SK-N-SH (cell line): ENCODE data around the gene SERPINH1. TPM values are rescaled to one million over a fixed set of nuclear protein-coding genes. Genes with fewer than 3 reads are reported as not detected.

ENCODE experiments used
- CTCF ChIA-PET: fragments of 300-600, 350-600 bp; formaldehyde crosslinking; extraction: SDS; loops from one replicate; lab custom pipeline; 2021; lab: Yijun Ruan, JAX
- POLR2A ChIA-PET: fragments of 350-600 bp; sonication (Branson Sonifier 250); formaldehyde crosslinking; extraction: SDS; loops from one replicate; lab custom pipeline; 2020; ENCODE audit warnings: antibody characterized with exemption, inconsistent platforms; lab: Yijun Ruan, JAX
- DNase-seq: peaks from one replicate; pipeline ENCODE4 v3.0.0; 2012
- H2AFZ ChIP-seq: fragments of 200-600 bp; sonication (generic); 2 replicates; pipeline ENCODE4 v1.8.1; 2016; ENCODE audit warnings: antibody characterized with exemption, mild to moderate bottlenecking, low read depth
- H3F3A ChIP-seq: fragments of 200-600 bp; sonication (generic); replicated peaks from 2 replicates; pipeline ENCODE3; 2016; ENCODE audit warnings: antibody characterized with exemption, mild to moderate bottlenecking; ENCODE audit not compliant: insufficient read depth
- H3K27ac ChIP-seq, 2 experiments: fragments of 200-500 bp in 1 of 2; fragments of 200-600 bp in 1 of 2; sonication (Bioruptor generic) in 1 of 2; sonication (generic), shearing (Covaris generic) in 1 of 2; 2 replicates each; pipeline versions ENCODE4 v1.5.1 to v1.6.1; 2014 to 2016; ENCODE audit warnings: low read depth in 2 of 2, inconsistent platforms in 1 of 2, low read length in 1 of 2, mild to moderate bottlenecking in 1 of 2, mixed read lengths in 1 of 2
- H3K27me3 ChIP-seq: fragments of 200-600 bp; sonication (generic), shearing (Covaris generic); 2 replicates; pipeline ENCODE4 v1.6.1; 2016; ENCODE audit warnings: mixed run types; ENCODE audit not compliant: insufficient read depth
- H3K36me3 ChIP-seq, 2 experiments: fragments of 200-500 bp in 1 of 2; fragments of 200-600 bp in 1 of 2; sonication (Bioruptor generic) in 1 of 2; sonication (generic) in 1 of 2; replicated peaks in 1 of 2; 2 replicates each; pipeline versions ENCODE3 to v1.5.1; 2014 to 2016; ENCODE audit warnings: low read length in 1 of 2, mild to moderate bottlenecking in 1 of 2; ENCODE audit not compliant: insufficient read depth in 2 of 2, control insufficient read depth in 1 of 2
- H3K4me1 ChIP-seq, 2 experiments: fragments of 200-500 bp in 1 of 2; fragments of 200-600 bp in 1 of 2; sonication (Bioruptor generic) in 1 of 2; sonication (generic), shearing (Covaris generic) in 1 of 2; 2 replicates each; pipeline versions ENCODE4 v1.5.1 to v1.6.1; 2014 to 2016; ENCODE audit warnings: low read depth in 1 of 2, low read length in 1 of 2, mixed run types in 1 of 2; ENCODE audit not compliant: insufficient read depth in 2 of 2, control insufficient read depth in 1 of 2
- H3K4me2 ChIP-seq: fragments of 200-600 bp; sonication (generic), shearing (Covaris generic); 2 replicates; pipeline ENCODE4 v1.6.1; 2017; ENCODE audit warnings: mixed run types
- H3K4me3 ChIP-seq, 2 experiments: fragments of 200-500 bp in 1 of 2; fragments of 200-600 bp in 1 of 2; sonication (Bioruptor generic) in 1 of 2; sonication (generic), shearing (Covaris generic) in 1 of 2; 2 replicates each; pipeline versions ENCODE4 v1.5.1 to v1.8.1; 2014 to 2016; ENCODE audit warnings: low read depth in 2 of 2, inconsistent platforms in 1 of 2, low read length in 1 of 2, mild to moderate bottlenecking in 1 of 2, mixed read lengths in 1 of 2, moderate library complexity in 1 of 2
- H3K79me2 ChIP-seq: fragments of 200-600 bp; sonication (generic); 2 replicates; pipeline ENCODE4 v1.8.1; 2017; ENCODE audit warnings: mild to moderate bottlenecking; ENCODE audit not compliant: insufficient read depth
- H3K9ac ChIP-seq: fragments of 200-600 bp; sonication (generic); 2 replicates; pipeline ENCODE4 v1.6.1; 2017; ENCODE audit warnings: mixed run types
- H3K9me2 ChIP-seq: fragments of 200-600 bp; sonication (generic); 2 replicates; pipeline ENCODE4 v1.6.1; 2017; ENCODE audit warnings: mixed run types
- H3K9me3 ChIP-seq: fragments of 200-600 bp; sonication (generic); 2 replicates; pipeline ENCODE4 v1.6.1; 2017; ENCODE audit warnings: mixed run types, mild to moderate bottlenecking, moderate library complexity
- H4K20me1 ChIP-seq: fragments of 200-600 bp; sonication (generic); 2 replicates; pipeline ENCODE4 v1.6.1; 2017; ENCODE audit warnings: mild to moderate bottlenecking, mixed run types; ENCODE audit not compliant: insufficient read depth
- CTCF ChIP-seq: fragments of 200-600 bp; sonication (generic); IDR thresholded peaks from 2 replicates; pipeline ENCODE4 v1.6.1; 2017; ENCODE audit warnings: antibody characterized with exemption, mild to moderate bottlenecking, moderate library complexity
- ELF1 ChIP-seq: IDR thresholded peaks from 2 replicates; pipeline ENCODE4 v1.4.0; 2012
- EZH2phosphoT487 ChIP-seq: fragments of 200-600 bp; sonication (generic); IDR thresholded peaks from 2 replicates; pipeline ENCODE4 v1.6.1; 2017; ENCODE audit warnings: low read depth, mixed run types, mild to moderate bottlenecking, antibody characterized with exemption, moderate library complexity, borderline replicate concordance
- FOXJ3 ChIP-seq: sonication (generic); formaldehyde crosslinking; IDR thresholded peaks from 2 replicates; pipeline ENCODE4 v1.5.1; 2020; ENCODE audit warnings: mild to moderate bottlenecking, missing genetic modification reagents
- FOXM1 ChIP-seq: IDR thresholded peaks from 2 replicates; pipeline ENCODE4 v1.4.0; 2012; ENCODE audit warnings: low read depth, mild to moderate bottlenecking
- IRF3 ChIP-seq: fragments of 150-350 bp; IDR thresholded peaks from 2 replicates; pipeline ENCODE4 v1.6.1; 2016; ENCODE audit warnings: mild to moderate bottlenecking, low read depth, low read length
- MXI1 ChIP-seq: IDR thresholded peaks from 2 replicates; pipeline ENCODE4 v1.6.1; 2012; ENCODE audit warnings: mild to moderate bottlenecking, low read depth, low read length, improper control_type of control experiment
- RAD21 ChIP-seq: IDR thresholded peaks from 2 replicates; pipeline ENCODE4 v1.6.1; 2012; ENCODE audit warnings: mild to moderate bottlenecking, low read length
- RFX5 ChIP-seq: IDR thresholded peaks from 2 replicates; pipeline ENCODE4 v1.6.1; 2012; ENCODE audit warnings: mild to moderate bottlenecking, improper control_type of control experiment, low read length
- SMC3 ChIP-seq: IDR thresholded peaks from 2 replicates; pipeline ENCODE4 v1.6.1; 2012; ENCODE audit warnings: low read depth, low read length, improper control_type of control experiment
- TAF1 ChIP-seq: IDR thresholded peaks from 2 replicates; pipeline ENCODE4 v1.6.1; 2012; ENCODE audit warnings: low read depth, mild to moderate bottlenecking, low read length, moderate library complexity, borderline replicate concordance
- TEAD4 ChIP-seq: IDR thresholded peaks from 2 replicates; pipeline ENCODE4 v1.4.0; 2012; ENCODE audit warnings: mild to moderate bottlenecking, borderline replicate concordance; ENCODE audit not compliant: insufficient read depth
- WGBS: methylation state at CpG from one replicate; pipeline ENCODE4 v1.1.6; 2017; ENCODE audit warnings: low lambda C conversion rate; 5-methylcytosine and 5-hydroxymethylcytosine counted together
- polyA plus RNA-seq, 3 experiments: library from polyadenylated mRNA; depleted of rRNA; stranded (reverse); fragments of >200 nt; gene quantifications; 2 replicates each; pipeline ENCODE4 v1.2.3, GENCODE V29; 2012
- TF ChIP-seq, protein P1 (sequence below): IDR thresholded peaks from 2 replicates; pipeline ENCODE4 v1.6.1; 2012; ENCODE audit warnings: mild to moderate bottlenecking, low read depth, low read length, moderate library complexity
- TF ChIP-seq, protein P2 (sequence below): IDR thresholded peaks from 2 replicates; pipeline ENCODE4; 2012

The SERPINH1 gene
- polyA plus RNA-seq, 1 of the 3 experiments (the other 2 are of a cell fraction): 293 TPM

GRCh38 chr11:75523189-75523588 is 38.9 kb upstream of the SERPINH1 start:
- CTCF ChIA-PET: interaction anchor here (1.2 to 15.4 kb wide), 10 partner anchors 9 to 274 kb away, joined by 3 to 275 read pairs (median 4); no protein-coding TSS in a partner anchor
- H3K79me2 ChIP-seq: no peaks in the 10 kb centered on the region
- H3K27ac ChIP-seq: no peak overlapping the region
- H3K4me2 ChIP-seq: no peak overlapping the region
- H3K4me1 ChIP-seq: peaks cover 0 to 35% of the 10 kb centered on the region in 2 experiments; a peak in 1 of 4 replicates
- H3K9ac ChIP-seq: no peak overlapping the region
- no peaks in the 10 kb centered on the region for H3F3A ChIP-seq
- no peaks in the 10 kb centered on the region for H3K27me3 ChIP-seq
- TF ChIP-seq ELF1 (no peak), RAD21 (no peak), RFX5 (no peak), SMC3 (no peak), FOXM1 (no peak), MXI1 (no peak), TAF1 (no peak), IRF3 (no peak), TEAD4 (no peak), CTCF (no peak), FOXJ3 (CRISPR knock-in tag) (no peak), EZH2phosphoT487 (no peak)
- TF ChIP-seq, protein P1, sequence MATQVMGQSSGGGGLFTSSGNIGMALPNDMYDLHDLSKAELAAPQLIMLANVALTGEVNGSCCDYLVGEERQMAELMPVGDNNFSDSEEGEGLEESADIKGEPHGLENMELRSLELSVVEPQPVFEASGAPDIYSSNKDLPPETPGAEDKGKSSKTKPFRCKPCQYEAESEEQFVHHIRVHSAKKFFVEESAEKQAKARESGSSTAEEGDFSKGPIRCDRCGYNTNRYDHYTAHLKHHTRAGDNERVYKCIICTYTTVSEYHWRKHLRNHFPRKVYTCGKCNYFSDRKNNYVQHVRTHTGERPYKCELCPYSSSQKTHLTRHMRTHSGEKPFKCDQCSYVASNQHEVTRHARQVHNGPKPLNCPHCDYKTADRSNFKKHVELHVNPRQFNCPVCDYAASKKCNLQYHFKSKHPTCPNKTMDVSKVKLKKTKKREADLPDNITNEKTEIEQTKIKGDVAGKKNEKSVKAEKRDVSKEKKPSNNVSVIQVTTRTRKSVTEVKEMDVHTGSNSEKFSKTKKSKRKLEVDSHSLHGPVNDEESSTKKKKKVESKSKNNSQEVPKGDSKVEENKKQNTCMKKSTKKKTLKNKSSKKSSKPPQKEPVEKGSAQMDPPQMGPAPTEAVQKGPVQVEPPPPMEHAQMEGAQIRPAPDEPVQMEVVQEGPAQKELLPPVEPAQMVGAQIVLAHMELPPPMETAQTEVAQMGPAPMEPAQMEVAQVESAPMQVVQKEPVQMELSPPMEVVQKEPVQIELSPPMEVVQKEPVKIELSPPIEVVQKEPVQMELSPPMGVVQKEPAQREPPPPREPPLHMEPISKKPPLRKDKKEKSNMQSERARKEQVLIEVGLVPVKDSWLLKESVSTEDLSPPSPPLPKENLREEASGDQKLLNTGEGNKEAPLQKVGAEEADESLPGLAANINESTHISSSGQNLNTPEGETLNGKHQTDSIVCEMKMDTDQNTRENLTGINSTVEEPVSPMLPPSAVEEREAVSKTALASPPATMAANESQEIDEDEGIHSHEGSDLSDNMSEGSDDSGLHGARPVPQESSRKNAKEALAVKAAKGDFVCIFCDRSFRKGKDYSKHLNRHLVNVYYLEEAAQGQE: no peak
- TF ChIP-seq, protein P2, sequence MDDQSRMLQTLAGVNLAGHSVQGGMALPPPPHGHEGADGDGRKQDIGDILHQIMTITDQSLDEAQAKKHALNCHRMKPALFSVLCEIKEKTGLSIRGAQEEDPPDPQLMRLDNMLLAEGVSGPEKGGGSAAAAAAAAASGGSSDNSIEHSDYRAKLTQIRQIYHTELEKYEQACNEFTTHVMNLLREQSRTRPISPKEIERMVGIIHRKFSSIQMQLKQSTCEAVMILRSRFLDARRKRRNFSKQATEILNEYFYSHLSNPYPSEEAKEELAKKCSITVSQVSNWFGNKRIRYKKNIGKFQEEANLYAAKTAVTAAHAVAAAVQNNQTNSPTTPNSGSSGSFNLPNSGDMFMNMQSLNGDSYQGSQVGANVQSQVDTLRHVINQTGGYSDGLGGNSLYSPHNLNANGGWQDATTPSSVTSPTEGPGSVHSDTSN: no peak
- no peak for DNase-seq
- no peaks in the 10 kb centered on the region for H4K20me1 ChIP-seq
- no peak overlapping the region for H3K4me3 ChIP-seq
- POLR2A ChIA-PET: no interaction called here
- no peaks in the 10 kb centered on the region for H3K9me2 ChIP-seq
- H3K9me3 ChIP-seq: no peaks in the 10 kb centered on the region
- H3K36me3 ChIP-seq: no peaks in the 10 kb centered on the region
- 92% methylated on average over 5 of the region's 5 CpGs for WGBS
- H2AFZ ChIP-seq: no peak overlapping the region
